Measurements from ENCODE around the gene TAF10. TPM values are rescaled to one million over a fixed set of nuclear protein-coding genes. Genes with fewer than 3 reads are reported as not detected.

TAF10 gene
- total and polyA plus RNA-seq, 3 donors from 2014 or later = 123 to 389 (median 210) TPM

- DNase-seq = no peak
- Histone ChIP-seq H3K36me3 (ENCODE audit: low read depth, missing control alignments) (no peaks in the 10 kb centered on the region), H3K4me3 (no peak overlapping the region), H3K4me1 (no peaks in the 10 kb centered on the region), H3K27me3 (no peaks in the 10 kb centered on the region), H3K9me3 (no peaks in the 10 kb centered on the region), H3K27ac (no peak overlapping the region)
- TF ChIP-seq CTCF (IDR thresholded peaks at IDR 0.05) = no peak
- no peak for TF ChIP-seq POLR2A (IDR thresholded peaks at IDR 0.05)
- intact Hi-C loops (cut with DNase I; ENCODE audit: low total_unique reads) = no loop called here
- 90 to 91% methylated on average over 2 to 31 of the region's 31 CpGs for WGBS, 2 donors
Observed at GRCh38 chr11:6623391-6624363, 11.7 kb upstream of the TAF10 start.

- Histone ChIP-seq H3K27ac (no peak overlapping the region), H3K27me3 (no peaks in the 10 kb centered on the region), H3K36me3 (ENCODE audit: low read depth, missing control alignments) (no peaks in the 10 kb centered on the region), H3K4me3 (no peak overlapping the region), H3K9me3 (no peaks in the 10 kb centered on the region), H3K4me1 (no peaks in the 10 kb centered on the region)
- TF ChIP-seq CTCF (IDR thresholded peaks at IDR 0.05) = no peak
- TF ChIP-seq POLR2A (IDR thresholded peaks at IDR 0.05) = no peak
- DNase-seq = no peak
- 93 to 100% methylated on average over 1 to 24 of the region's 24 CpGs for WGBS, 2 donors
- intact Hi-C loops (cut with DNase I; ENCODE audit: low total_unique reads) = no loop called here
Observed at GRCh38 chr11:6622261-6623171, 10.5 kb upstream of the TAF10 start.

- H3K36me3 ChIP-seq (ENCODE audit: low read depth, missing control alignments) = no peaks in the 10 kb centered on the region
- H3K27me3 ChIP-seq = no peaks in the 10 kb centered on the region
- H3K9me3 ChIP-seq = no peaks in the 10 kb centered on the region
- H3K27ac ChIP-seq = no peak overlapping the region
- intact Hi-C loops (cut with DNase I; ENCODE audit: low total_unique reads) = no loop called here
- H3K4me1 ChIP-seq = no peaks in the 10 kb centered on the region
- TF ChIP-seq CTCF (IDR thresholded peaks at IDR 0.05) = no peak
- no peak for TF ChIP-seq POLR2A (IDR thresholded peaks at IDR 0.05)
- no peak for DNase-seq
- no peak overlapping the region for H3K4me3 ChIP-seq
- 84 to 92% methylated on average over 8 to 16 of the region's 16 CpGs for WGBS, 2 donors
Observed at GRCh38 chr11:6621711-6622211, 9.7 kb upstream of the TAF10 start.

GRCh38 chr11:6620636-6621035 lies 8.6 kb upstream of the TAF10 start:
- Histone ChIP-seq H3K27ac (no peak overlapping the region), H3K4me1 (no peaks in the 10 kb centered on the region), H3K4me3 (no peak overlapping the region), H3K36me3 (ENCODE audit: low read depth, missing control alignments) (no peaks in the 10 kb centered on the region), H3K27me3 (no peaks in the 10 kb centered on the region), H3K9me3 (no peaks in the 10 kb centered on the region)
- DNase-seq = no peak
- intact Hi-C loops (cut with DNase I; ENCODE audit: low total_unique reads) = no loop called here
- TF ChIP-seq CTCF (IDR thresholded peaks at IDR 0.05) (no peak), POLR2A (IDR thresholded peaks at IDR 0.05) (no peak)
- 95 to 96% methylated on average over 1 of the region's 1 CpG for WGBS, 2 donors

All from testis (tissue), 3 donors.